ENCODE results near the gene IL12B.

DNA sequence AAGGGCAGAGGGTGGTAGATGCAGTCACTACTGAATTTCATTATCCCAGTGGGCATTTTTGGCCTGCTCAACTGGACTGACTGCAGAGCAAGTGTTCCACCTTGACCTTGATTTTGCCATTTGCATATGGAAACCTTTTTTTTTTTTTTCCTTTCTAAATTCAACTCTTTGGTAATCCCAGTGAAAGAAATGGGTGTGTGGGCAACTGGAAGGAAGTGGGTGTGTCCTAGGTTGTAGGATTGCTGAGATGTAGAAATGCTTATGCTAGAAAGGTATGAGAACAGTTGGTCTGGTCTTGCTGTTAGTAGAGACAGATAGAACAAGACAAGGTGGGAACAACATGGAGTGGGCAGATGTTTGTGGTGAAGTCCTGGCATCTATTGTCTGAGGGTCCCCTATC, 7.8 kb upstream of the IL12B start:
- TF ChIP-seq CTCF (IDR thresholded peaks at IDR 0.05) (no peak), POLR2A (IDR thresholded peaks at IDR 0.05) (no peak)
